ENCODE measurements around the gene ZNF506.

- TF ChIP-seq CTCF (conservative IDR thresholded peaks at IDR 0.05; ENCODE audit: low read length) (no peak), EZH2phosphoT487 (IDR thresholded peaks at IDR 0.05; ENCODE audit: borderline replicate concordance) (no peak)
Measured at GRCh38 chr19:19782783-19783182, 38.8 kb downstream of the ZNF506 start.
